GM18868 (cell line): ENCODE data around the gene AFAP1.

Experiments used
- ATAC-seq: cut with Tn5 transposase; IDR thresholded peaks from one replicate; pipeline ENCODE4 v1.9.1; 2021; ENCODE audit warnings: mild to moderate bottlenecking, moderate library complexity; ENCODE audit not compliant: unreplicated experiment

The AFAP1 gene

DNA sequence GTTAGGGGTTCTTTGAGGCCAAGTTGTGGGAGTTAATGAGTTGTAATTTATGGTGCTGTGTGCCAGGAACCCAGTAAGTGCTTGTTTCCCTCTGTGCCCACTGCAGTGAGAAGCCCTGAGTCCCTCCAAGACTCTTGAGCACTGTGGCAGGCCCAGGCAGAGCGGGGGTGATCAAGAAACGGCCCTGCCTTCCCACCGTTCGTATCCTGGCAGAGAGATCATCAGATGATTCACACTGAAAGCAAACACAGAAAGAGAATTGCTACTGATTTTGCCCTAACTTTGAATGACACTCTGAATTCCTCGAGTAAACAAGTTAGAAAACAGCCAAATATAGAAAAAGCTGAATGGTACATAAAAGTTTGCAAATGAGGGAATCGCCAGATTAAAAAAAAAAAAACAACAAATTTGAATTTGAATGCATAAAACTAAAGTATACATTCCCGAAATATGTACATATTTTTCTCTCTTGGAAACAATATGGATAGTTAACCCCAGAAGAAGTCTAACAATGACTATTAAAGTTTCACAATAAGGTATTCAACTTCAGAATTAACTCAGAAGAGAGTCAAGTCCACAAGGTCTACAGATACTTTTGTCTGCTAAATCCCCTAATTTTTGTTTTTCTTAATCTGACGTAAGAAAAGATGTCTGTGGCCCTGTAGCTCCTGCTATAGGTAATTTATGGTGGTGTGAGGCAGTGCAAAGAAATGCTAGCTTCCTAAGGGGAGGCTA is 71.8 kb downstream of the AFAP1 start:
- no peak for ATAC-seq

GRCh38 chr4:7867191-7867590 is 72.5 kb downstream of the AFAP1 start:
- ATAC-seq = no peak

DNA sequence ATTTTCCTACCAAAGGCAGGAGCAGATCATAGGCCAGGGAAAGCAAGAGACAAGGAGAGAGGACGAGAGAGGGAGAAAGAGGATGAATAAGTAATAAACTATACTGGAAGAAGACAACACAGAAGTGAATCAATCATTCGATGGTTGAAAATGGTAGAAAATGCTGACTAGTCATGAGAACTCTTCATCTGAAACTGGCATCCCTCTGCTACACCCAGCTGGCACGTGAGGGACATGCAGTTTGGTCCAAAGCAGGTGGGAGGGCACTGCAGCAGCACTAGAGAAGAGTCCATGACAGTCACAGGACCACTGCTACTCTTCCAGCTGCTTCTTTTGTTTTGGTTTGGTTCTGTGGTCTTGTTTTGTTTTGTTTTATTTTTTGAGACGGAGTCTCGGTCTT is 74.1 kb downstream of the AFAP1 start:
- no peak for ATAC-seq

GRCh38 chr4:7864685-7865084 is 75.0 kb downstream of the AFAP1 start:
- no peak for ATAC-seq

DNA sequence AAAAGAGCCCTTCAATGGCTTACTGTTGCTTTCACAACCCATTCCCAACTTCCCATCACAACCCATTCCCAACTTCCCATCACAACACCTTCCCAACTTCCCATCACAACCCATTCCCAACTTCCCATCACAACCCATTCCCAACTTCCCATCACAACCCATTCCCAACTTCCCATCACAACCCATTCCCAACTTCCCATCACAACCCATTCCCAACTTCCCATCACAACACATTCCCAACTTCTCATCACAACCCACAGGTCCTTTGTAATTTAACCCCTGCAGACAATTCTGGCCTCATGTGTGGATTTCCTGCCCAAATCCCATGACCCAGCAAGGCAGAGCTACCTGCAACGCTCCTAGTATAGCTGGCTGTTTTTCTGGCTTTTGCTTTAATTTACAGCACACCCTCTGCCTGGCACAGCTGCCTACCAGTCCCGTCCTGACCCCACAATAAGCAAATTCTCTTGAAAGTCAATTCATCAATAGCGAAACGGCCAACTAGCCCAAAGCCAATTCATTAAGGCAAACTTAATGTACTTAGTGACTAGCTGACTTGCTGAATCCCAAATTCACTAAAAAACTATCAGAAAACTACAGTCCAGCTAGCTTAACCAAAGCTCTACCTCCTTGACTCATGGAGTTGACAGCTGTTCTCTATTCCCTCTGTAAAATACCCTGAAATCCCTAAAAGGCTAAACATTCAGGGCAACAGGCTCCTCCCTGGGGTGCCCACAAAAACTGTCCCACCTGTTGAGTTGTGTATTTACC is 75.6 kb downstream of the AFAP1 start:
- ATAC-seq = no peak

DNA sequence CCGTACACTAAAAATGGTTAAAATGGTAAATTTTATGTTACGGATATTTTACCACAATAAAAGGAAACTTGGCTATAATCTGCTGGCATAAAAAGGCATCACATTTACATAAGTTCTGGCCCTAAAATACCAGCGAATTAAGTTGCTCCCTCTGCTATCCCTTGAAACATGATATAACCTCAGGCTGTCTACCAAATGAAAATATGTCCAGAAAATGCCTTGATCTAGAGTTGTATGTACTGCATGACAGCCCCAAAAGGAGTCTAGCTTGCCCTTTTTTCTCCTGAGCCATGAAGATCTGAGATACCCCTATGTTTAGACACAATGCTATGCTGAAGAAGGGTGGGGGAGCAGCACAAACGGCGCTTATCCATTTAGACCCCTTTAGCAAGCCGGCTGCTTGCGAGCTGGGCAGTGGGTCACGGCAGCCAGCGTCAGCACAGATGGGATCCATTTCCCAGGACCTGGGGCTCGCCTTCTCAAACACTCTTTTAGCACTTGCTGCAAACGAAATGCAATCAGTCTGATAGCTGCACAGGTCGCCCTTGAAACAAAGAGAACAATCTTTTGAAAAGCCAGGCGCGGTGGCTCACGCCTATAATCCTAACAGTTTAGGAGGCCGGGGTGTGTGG is 77.0 kb downstream of the AFAP1 start:
- ATAC-seq = no peak

DNA sequence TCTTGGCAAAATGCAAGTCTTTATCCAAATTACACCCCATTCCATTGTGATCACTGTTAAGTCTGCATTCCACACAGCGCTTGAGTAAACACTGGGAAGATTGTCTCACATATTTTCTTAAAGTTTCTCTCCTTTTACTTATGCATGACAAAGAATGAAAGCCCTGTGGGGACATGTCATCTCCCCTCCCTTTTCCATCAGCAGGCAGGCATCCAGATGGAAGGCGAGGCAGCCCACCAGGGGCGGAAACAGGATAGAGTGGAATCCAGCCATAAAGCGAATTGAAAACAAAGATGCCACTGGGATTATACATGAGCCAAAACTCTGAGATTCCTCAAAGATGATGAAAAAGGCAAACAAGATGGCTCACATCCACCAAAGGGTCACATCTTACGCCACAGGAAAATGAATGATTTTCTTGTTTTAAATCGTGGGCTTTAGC is 78.2 kb downstream of the AFAP1 start:
- no peak for ATAC-seq

GRCh38 chr4:7860600-7861163 is 79.0 kb downstream of the AFAP1 start:
- no peak for ATAC-seq

DNA sequence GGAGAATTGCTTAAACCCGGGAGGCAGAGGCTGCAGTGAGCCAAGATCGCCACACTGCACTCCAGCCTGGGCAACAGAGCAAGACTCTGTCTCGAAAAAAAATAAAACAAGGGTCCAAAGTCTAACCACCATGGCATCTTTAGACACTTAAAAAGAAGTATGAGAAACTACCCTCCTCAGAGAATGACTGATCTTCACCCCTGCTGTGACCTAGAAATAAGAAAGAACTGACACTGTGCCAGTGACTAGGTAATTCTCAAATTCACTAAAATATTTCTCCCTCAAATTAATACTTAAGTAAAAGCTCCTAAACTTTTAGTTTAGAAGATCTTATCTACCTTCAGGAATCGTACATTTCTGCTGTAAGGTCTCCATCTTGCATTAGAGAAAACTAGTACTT is 80.3 kb downstream of the AFAP1 start:
- no peak for ATAC-seq

GRCh38 chr4:7858498-7858897 is 81.2 kb downstream of the AFAP1 start:
- ATAC-seq = no peak

- no peak for ATAC-seq
Measured at GRCh38 chr4:7857993-7858392, 81.7 kb downstream of the AFAP1 start.

DNA sequence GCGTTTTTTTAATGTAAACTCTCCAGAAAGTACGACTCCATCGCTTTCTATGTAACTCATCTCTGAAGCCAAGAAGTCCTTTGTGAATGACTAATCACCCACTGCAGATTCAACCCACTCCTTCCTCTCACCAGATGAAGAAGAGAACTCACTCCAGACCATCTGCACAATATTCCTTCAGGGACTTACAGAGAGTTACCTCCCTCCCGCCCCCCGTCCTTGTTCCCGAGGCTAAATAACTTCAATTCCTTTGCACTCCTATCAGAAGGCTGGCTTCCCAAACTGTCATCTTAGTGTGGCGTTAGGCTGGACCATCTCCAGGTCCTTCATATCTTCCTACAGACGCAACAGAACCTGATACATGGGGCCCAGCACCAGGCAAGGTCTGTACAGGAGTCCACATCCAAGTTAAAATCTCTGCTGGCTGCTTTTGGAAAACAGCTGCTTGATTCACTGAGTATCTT is 82.4 kb downstream of the AFAP1 start:
- ATAC-seq = no peak

- ATAC-seq = no peak
Measured at GRCh38 chr4:7855731-7856130, 83.9 kb downstream of the AFAP1 start.

DNA sequence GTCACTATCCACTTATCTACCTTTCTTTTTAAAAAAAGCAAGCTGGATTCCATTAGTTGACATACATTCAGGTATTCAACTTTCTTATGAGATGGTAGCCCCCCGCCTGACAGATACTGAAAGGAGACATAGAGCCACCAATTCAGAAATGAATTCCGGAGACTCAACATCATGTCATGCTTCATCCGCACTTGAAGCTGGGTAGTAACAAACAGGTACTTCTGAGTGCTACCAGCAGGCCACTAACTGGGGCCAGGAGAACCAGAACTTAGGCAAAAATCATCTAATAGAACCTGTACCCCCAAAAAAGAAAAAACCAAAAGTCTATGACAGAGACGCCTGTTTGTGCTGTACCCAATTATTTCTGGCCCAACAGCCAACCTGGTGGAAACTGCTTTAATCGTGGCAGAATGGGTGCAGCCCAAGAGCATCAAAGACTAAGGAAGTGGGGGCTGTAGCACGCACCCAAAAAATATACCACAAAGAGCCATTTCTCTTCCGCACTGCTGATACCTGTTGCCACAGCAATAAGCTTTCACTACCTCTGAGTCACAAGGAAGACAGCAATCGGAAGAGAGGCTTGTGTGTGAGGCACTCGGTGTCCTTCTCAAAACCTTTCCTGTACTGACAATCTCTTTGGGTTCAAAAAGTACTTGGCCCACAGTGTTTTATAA is 84.8 kb downstream of the AFAP1 start:
- ATAC-seq = no peak

DNA sequence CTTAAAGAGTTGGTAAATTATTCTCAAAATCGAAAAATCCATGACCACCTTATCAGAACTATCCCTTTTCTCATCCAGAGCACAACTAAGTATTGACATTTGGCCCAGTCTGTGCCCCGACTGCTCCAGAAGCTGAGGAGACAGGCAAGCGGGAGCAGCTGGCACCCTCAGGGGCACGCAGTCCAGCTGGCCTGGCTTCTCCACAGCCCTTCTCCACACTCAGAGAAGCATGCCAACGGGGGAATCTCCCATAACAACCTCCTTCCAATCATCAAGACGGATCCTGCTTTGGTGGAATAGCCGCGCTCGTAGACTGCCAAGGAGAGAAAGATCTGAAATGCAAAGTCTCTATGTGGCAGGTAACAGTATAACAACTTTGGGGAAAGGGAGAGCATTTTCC is 85.4 kb downstream of the AFAP1 start:
- no peak for ATAC-seq

GRCh38 chr4:7853271-7853670 is 86.4 kb downstream of the AFAP1 start:
- ATAC-seq = no peak

DNA sequence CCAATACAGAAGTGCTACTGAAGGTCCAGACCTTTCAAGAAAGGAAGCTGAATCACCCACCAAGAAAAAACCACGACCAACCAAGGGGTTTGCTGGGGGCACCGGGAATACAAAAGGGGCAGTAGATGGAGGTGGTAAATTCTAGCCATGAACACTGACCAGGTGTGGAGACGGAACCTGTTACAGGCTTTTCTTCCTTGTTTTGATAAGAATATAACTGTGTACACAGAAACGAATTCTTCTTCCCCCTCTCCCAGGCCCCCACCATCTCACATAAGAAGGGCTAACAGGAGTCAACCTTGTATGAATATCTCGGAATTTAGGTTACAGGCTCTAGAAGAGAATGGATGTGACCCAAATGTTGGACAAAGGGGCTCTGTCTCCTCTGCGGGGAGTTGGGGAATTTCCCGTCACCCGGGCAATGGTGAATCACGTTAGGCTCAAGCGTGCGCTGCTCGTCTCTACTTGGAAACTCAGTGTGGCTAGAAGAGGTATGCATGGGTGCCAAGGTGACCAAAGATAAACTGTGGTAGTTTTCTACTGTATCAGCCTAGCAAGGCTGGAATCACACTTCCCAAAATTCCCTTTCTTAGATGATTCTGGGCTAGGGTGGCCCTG is 87.0 kb downstream of the AFAP1 start:
- no peak for ATAC-seq

DNA sequence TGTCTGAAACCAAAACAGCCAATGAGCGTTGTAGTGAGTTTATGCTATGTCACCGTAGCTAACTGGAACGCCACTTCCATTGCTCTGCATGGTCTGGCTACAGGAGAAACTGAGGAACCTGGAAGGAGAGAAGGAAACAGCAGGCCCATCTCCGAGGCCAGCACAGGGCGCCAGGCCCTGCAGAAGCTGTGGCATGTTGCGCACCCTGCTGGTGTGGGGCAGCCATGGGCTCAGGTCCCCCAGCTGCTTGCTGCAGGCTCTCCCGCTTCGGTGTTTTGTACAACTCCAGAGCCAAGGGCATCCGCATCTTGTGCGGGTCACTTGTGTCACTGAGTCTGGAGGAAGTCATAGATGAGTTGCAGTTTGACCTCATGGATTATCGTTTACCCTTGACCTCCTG is 89.2 kb downstream of the AFAP1 start:
- no peak for ATAC-seq

DNA sequence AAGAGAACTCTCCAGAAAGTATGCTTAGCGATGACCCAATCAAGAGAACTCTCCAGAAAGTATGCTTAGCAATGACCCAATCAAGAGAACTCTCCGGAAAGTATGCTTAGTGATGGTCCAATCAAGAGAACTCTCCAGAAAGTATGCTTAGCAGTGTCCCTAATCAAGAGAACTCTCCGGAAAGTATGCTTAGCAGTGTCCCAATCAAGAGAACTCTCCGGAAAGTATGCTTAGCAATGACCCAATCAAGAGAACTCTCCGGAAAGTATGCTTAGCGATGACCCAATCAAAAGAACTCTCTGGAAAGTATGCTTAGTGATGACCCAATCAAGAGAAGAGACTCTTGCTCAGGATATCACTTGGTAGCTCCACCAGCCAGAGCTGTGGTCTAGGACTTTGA is 92.5 kb downstream of the AFAP1 start:
- no peak for ATAC-seq

GRCh38 chr4:7845493-7846128 is 94.0 kb downstream of the AFAP1 start:
- ATAC-seq = no peak
